Ectodermal cell (in vitro differentiated cells): ENCODE results near the gene MBD6.
"Not testable (repeated sequence)": the region's sequence is repeated elsewhere in the genome, so short reads cannot be mapped to it uniquely, and the experiment has no call there.

ENCODE experiments used
- H3K27ac ChIP-seq: 2 replicates; pipeline ENCODE4 v1.7.0; 2013; ENCODE audit warnings: mild to moderate bottlenecking, low read depth, low read length; ENCODE audit not compliant: insufficient read depth, poor library complexity, severe bottlenecking
- H3K27me3 ChIP-seq: 2 replicates; pipeline ENCODE4 v1.7.0; 2013; ENCODE audit warnings: mild to moderate bottlenecking, low read length; ENCODE audit not compliant: insufficient read depth, control insufficient read depth, poor library complexity, severe bottlenecking
- H3K36me3 ChIP-seq: one replicate; pipeline ENCODE4 v1.7.0; 2013; ENCODE audit warnings: low read length; ENCODE audit not compliant: control insufficient read depth, insufficient read depth
- H3K4me1 ChIP-seq: one replicate; pipeline ENCODE4 v1.7.0; 2013; ENCODE audit warnings: low read length; ENCODE audit not compliant: control insufficient read depth, insufficient read depth
- H3K4me3 ChIP-seq: 2 replicates; pipeline ENCODE4 v1.7.0; 2013; ENCODE audit warnings: low read depth, low read length, control low read depth; ENCODE audit not compliant: insufficient read depth
- H3K9me3 ChIP-seq: 2 replicates; pipeline ENCODE4 v1.7.0; 2013; ENCODE audit warnings: mild to moderate bottlenecking, low read length, moderate library complexity; ENCODE audit not compliant: control insufficient read depth
- WGBS, 2 experiments: methylation state at CpG; one replicate each; pipeline ENCODE4 v1.1.7; 2013; ENCODE audit warnings: missing lambda C conversion rate in 2 of 2; 5-methylcytosine and 5-hydroxymethylcytosine counted together

MBD6 gene

GRCh38 chr12:57515408-57515933, 7.2 kb upstream of the MBD6 start:
- Histone ChIP-seq H3K4me1 (peaks cover 4% of the 10 kb centered on the region), H3K9me3 (no peaks in the 10 kb centered on the region), H3K4me3 (no peak overlapping the region), H3K27me3 (no peaks in the 10 kb centered on the region), H3K27ac (no peak overlapping the region), H3K36me3 (peaks cover 45% of the 10 kb centered on the region)
- 93% methylated on average over 3 of the region's 3 CpGs for WGBS, 2 experiments

- peaks cover 40% of the 10 kb centered on the region for H3K36me3 ChIP-seq
- H3K27me3 ChIP-seq: no peaks in the 10 kb centered on the region
- H3K4me1 ChIP-seq: peaks cover 4% of the 10 kb centered on the region
- H3K9me3 ChIP-seq: no peaks in the 10 kb centered on the region
- WGBS, 2 experiments: 96 to 97% methylated on average over 11 of the region's 11 CpGs
- no peak overlapping the region for H3K4me3 ChIP-seq
- no peak overlapping the region for H3K27ac ChIP-seq
Observed at GRCh38 chr12:57515934-57516541, 6.6 kb upstream of the MBD6 start.

- H3K27ac ChIP-seq: no peak overlapping the region
- H3K36me3 ChIP-seq: peaks cover 36% of the 10 kb centered on the region
- WGBS, 2 experiments: 93 to 95% methylated on average over 11 of the region's 11 CpGs
Observed at GRCh38 chr12:57516617-57517153, 5.9 kb upstream of the MBD6 start.

GRCh38 chr12:57517187-57517586, 5.4 kb upstream of the MBD6 start:
- Histone ChIP-seq H3K36me3 (peaks cover 31% of the 10 kb centered on the region), H3K9me3 (no peaks in the 10 kb centered on the region), H3K4me3 (no peak overlapping the region), H3K27me3 (no peaks in the 10 kb centered on the region), H3K27ac (no peak overlapping the region), H3K4me1 (peaks cover 11% of the 10 kb centered on the region)
- 94 to 100% methylated on average over 1 of the region's 1 CpG for WGBS, 2 experiments

More at GRCh38 chr12:57516617-57517153, 5.9 kb upstream of the MBD6 start:
- Histone ChIP-seq H3K4me1 (peaks cover 6% of the 10 kb centered on the region), H3K27me3 (no peaks in the 10 kb centered on the region), H3K9me3 (no peaks in the 10 kb centered on the region), H3K4me3 (no peak overlapping the region)

- H3K27me3 ChIP-seq, H3K4me3 ChIP-seq, H3K27ac ChIP-seq, H3K9me3 ChIP-seq: not testable (repeated sequence)
- H3K4me1 ChIP-seq: peaks cover 12% of the 10 kb centered on the region
- WGBS, 2 experiments: 90 to 96% methylated on average over 10 of the region's 10 CpGs
- H3K36me3 ChIP-seq: peaks cover 25% of the 10 kb centered on the region
Observed at GRCh38 chr12:57517718-57518117, 4.9 kb upstream of the MBD6 start.

GRCh38 chr12:57518176-57518919, 4.3 kb upstream of the MBD6 start:
- Histone ChIP-seq H3K4me1 (peaks cover 12% of the 10 kb centered on the region), H3K4me3 (no peak overlapping the region), H3K27ac (no peak overlapping the region), H3K27me3 (no peaks in the 10 kb centered on the region), H3K9me3 (no peaks in the 10 kb centered on the region), H3K36me3 (peaks cover 25% of the 10 kb centered on the region)
- WGBS, 2 experiments: 93 to 96% methylated on average over 8 of the region's 8 CpGs

GRCh38 chr12:57518920-57519795, 3.5 kb upstream of the MBD6 start:
- H3K36me3 ChIP-seq: peaks cover 24% of the 10 kb centered on the region
- H3K4me1 ChIP-seq: peaks cover 19% of the 10 kb centered on the region
- H3K9me3 ChIP-seq: no peaks in the 10 kb centered on the region
- 35% methylated on average over 7 of the region's 7 CpGs for WGBS, 2 experiments
- no peaks in the 10 kb centered on the region for H3K27me3 ChIP-seq
- peak overlapping the region; percentile 60 for H3K27ac ChIP-seq
- H3K4me3 ChIP-seq: peak overlapping the region; percentile 69

GRCh38 chr12:57519796-57520052, 2.9 kb upstream of the MBD6 start:
- Histone ChIP-seq H3K27me3 (no peaks in the 10 kb centered on the region), H3K9me3 (no peaks in the 10 kb centered on the region), H3K4me1 (peaks cover 24% of the 10 kb centered on the region), H3K36me3 (peaks cover 18% of the 10 kb centered on the region), H3K4me3 (peak overlapping the region; percentile 69), H3K27ac (peak overlapping the region; percentile 87)
- 3 to 4% methylated on average over 8 of the region's 8 CpGs for WGBS, 2 experiments

- H3K9me3 ChIP-seq: no peaks in the 10 kb centered on the region
- H3K4me3 ChIP-seq: peak within 1 kb of the TSS; percentile 69
- peak within 1 kb of the TSS; percentile 94 for H3K27ac ChIP-seq
- peaks cover 13% of the 10 kb centered on the region for H3K36me3 ChIP-seq
- 0 to 1% methylated on average over 46 to 52 of the region's 52 CpGs for WGBS, 2 experiments
- H3K4me1 ChIP-seq: peaks cover 29% of the 10 kb centered on the region
- no peaks in the 10 kb centered on the region for H3K27me3 ChIP-seq
Observed at GRCh38 chr12:57520053-57520818, 2.4 kb upstream of the MBD6 start, which contains the start of gene DDIT3. DDIT3 (minus strand) TSS chr12:57520514; CDS start chr12:57517406, 3,108 bp downstream.
